Measurements from ENCODE around the gene FRMD4B.
A peak's percentile ranks its signal among the peaks of the same experiment; 100 is the strongest.

The FRMD4B gene

DNA sequence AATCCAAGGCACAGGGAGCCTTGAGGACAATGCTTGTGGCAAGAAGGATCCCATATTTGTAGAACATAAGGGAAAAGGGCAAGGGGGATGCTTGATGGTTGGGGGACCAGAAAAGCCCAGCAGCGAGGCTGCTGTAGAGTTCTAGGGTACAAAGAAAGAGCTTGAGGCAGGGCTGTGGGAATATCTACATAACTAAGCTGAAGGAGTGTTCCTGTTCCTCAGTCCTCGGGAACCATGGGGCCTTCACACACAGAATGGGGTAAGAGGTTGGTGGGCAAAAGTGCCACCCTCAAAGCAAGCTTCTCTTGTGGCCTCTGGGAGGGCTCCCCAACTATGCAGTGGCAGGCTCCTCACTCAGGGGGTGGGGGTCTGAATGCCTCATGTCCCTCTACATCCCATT, 6.5 kb upstream of the FRMD4B start:
- Mint-ChIP-seq H3K4me1 (no peaks in the 10 kb centered on the region), H3K36me3 (ENCODE audit: insufficient read depth) (no peaks in the 10 kb centered on the region), H3K9me3 (no peaks in the 10 kb centered on the region), H3K27me3 (peaks cover 50% of the 10 kb centered on the region), H3K27ac (ENCODE audit: low read depth) (no peak overlapping the region), H3K4me3 (no peak overlapping the region)
- DNase-seq (ENCODE audit: low spot score in 2 of 2) = no peak
- ATAC-seq (replicated peaks; ENCODE audit: extremely low read depth, poor library complexity, severe bottlenecking) = no peak

DNA sequence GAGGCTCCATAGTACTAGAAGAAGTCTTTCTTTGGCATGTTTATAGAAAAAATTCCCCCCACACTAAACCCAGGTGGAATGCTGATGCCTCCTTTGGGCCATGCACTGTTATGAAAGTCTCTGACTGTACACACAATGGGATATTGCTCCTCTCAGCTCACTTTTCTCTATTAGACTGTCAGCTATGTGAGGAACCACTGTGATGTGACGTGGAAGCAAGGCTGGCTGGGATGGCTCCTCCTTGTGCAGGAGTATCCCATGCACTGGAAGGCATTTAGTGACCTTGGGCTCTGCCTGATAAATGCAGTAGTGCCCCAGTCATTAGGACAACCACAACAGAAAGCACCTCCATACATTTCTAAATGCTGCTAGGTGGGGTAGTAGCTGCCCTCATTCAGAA, 5.7 kb upstream of the FRMD4B start:
- Mint-ChIP-seq H3K27me3 (peaks cover 53% of the 10 kb centered on the region), H3K4me3 (no peak overlapping the region), H3K4me1 (peaks cover under 1% of the 10 kb centered on the region), H3K36me3 (ENCODE audit: insufficient read depth) (no peaks in the 10 kb centered on the region), H3K27ac (ENCODE audit: low read depth) (no peak overlapping the region), H3K9me3 (no peaks in the 10 kb centered on the region)
- ATAC-seq (replicated peaks; ENCODE audit: extremely low read depth, poor library complexity, severe bottlenecking) (no peak), DNase-seq (ENCODE audit: low spot score in 2 of 2) (no peak)

DNA sequence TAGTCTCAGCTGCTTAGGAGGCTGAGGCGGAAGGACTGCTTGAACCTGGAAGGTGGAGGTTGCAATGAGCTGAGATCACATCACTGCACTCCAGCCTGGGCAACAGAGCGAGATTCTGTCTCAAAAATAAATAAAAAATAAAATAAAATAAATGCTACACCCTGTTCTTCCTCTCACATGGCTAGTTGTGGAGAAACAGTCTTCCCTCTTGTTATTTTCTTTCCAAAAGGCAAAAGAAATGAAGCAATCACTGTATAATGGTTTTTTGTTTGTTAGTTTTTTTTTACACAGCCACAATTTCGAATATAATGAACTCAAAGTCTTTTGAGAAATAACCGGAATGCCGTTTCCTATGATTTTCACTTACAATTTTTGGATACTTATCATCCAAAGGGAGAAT, 4.9 kb upstream of the FRMD4B start:
- DNase-seq (ENCODE audit: low spot score in 2 of 2) (no peak), ATAC-seq (replicated peaks; ENCODE audit: extremely low read depth, poor library complexity, severe bottlenecking) (no peak)
- H3K4me1 Mint-ChIP-seq = peaks cover 8% of the 10 kb centered on the region
- peaks cover 60% of the 10 kb centered on the region for H3K27me3 Mint-ChIP-seq
- no peaks in the 10 kb centered on the region for H3K9me3 Mint-ChIP-seq
- H3K27ac Mint-ChIP-seq (ENCODE audit: low read depth) = no peak overlapping the region
- peaks cover 2% of the 10 kb centered on the region for H3K36me3 Mint-ChIP-seq (ENCODE audit: insufficient read depth)
- no peak overlapping the region for H3K4me3 Mint-ChIP-seq

DNA sequence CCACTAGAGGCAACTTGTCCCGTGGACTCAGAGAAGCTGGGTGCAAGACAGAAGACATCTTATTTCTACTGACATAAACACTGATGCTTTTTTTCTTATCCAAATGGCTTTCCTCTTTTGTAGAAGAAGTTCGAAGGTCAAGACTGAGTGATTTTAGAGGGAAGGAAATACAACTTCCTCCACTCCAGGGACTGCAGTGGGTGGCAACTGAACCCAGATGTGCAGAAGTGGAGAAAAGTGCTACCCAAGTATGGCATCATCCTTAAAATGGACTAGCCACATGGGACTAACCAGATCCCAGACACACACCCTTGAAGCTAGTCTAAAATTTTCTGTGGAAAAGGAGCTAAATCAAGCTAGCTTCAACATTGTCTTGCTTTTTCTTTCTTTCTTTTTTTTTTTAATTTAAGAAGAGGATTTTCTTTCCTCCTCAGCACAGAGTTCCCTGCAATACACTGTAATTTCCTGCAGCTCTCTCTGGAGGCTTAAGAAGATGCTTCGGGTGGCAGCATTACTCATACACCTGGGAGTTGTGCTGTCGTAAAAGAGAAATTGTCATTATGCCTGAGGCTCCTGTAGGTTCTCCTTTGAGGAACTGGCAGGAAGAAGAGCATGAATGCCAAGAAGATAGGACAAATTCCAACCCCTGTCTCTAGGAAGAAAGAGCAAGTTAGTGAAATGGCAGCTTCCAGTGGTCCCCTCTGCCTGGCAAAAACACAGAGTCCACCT, 3.8 kb upstream of the FRMD4B start:
- Mint-ChIP-seq H3K36me3 (ENCODE audit: insufficient read depth) (peaks cover 2% of the 10 kb centered on the region), H3K9me3 (no peaks in the 10 kb centered on the region), H3K4me3 (no peak overlapping the region), H3K27ac (ENCODE audit: low read depth) (no peak overlapping the region), H3K27me3 (peaks cover 68% of the 10 kb centered on the region), H3K4me1 (peaks cover 8% of the 10 kb centered on the region)
- ATAC-seq (replicated peaks; ENCODE audit: extremely low read depth, poor library complexity, severe bottlenecking) = no peak
- DNase-seq (ENCODE audit: low spot score in 2 of 2) = no peak

DNA sequence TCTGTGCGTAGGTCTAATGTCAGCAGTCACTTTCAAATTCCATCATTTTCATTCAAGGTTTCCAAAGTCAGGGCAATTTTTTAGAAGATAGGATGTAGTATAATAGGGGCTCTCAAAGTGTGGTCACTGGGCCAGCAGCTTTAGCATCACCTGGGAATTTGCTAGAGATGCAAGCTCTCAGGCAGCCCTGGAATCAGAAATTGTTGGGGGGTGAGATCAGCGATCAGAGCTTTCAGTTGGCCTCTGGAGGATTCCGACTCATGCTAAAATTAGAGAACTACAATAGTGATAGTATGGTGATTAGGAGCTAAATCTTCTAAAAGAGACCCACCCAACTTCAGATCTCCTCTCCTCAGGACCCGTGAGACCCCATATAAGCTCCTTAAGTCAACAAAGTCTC, 2.4 kb upstream of the FRMD4B start:
- no peak overlapping the region for H3K4me3 Mint-ChIP-seq
- H3K9me3 Mint-ChIP-seq = no peaks in the 10 kb centered on the region
- H3K27me3 Mint-ChIP-seq = peaks cover 76% of the 10 kb centered on the region
- DNase-seq (ENCODE audit: low spot score in 2 of 2) = no peak
- peaks cover 2% of the 10 kb centered on the region for H3K36me3 Mint-ChIP-seq (ENCODE audit: insufficient read depth)
- no peak overlapping the region for H3K27ac Mint-ChIP-seq (ENCODE audit: low read depth)
- ATAC-seq (replicated peaks; ENCODE audit: extremely low read depth, poor library complexity, severe bottlenecking) = no peak
- H3K4me1 Mint-ChIP-seq = peaks cover 8% of the 10 kb centered on the region

DNA sequence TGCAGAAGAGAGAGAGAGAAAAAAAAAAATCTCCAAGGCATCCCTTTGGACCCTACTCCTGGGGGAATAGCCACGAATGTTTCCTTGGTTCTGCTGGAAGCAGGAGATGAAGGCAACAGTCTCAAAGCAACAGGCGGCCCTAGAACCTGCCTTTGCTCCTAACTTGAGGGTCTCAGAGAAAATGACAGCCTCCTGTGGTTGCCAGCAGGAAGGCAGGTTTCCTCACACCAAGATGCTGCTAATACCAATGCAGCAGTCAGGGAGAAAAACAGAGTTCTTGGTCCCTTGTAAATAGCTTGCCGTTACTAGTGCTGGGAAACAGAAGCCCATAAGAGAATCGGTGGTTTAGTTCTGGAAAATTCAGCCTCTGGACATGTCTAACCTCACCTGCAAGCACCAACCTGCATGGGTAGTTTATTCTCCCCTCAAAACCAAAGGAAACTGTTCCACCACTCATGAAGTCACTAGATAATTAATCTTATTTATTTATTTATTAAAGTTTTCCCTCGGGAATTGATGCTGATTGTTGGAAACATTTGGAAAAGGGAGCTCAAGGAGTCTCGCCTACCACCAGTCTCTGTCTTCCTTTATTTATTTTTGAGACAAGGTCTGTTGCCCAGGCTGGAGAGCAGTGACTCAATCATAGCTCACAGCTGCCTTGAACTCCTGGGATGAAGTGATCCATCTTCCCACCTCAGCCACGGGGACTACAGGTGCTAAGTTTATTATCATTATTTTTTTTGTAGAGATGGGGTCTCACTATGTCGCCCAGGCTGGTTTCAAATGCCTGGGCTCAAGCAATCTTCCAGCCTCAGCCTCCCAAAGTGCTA, 883 bp upstream of the FRMD4B start:
- no peak overlapping the region for H3K27ac Mint-ChIP-seq (ENCODE audit: low read depth)
- peak overlapping the region; percentile 79 for H3K4me3 Mint-ChIP-seq
- DNase-seq (ENCODE audit: low spot score in 2 of 2) = no peak
- ATAC-seq (replicated peaks; ENCODE audit: extremely low read depth, poor library complexity, severe bottlenecking) = peak; percentile 25
- peaks cover 61% of the 10 kb centered on the region for H3K27me3 Mint-ChIP-seq
- no peaks in the 10 kb centered on the region for H3K9me3 Mint-ChIP-seq
- peaks cover 8% of the 10 kb centered on the region for H3K4me1 Mint-ChIP-seq
- H3K36me3 Mint-ChIP-seq (ENCODE audit: insufficient read depth) = peaks cover 2% of the 10 kb centered on the region

DNA sequence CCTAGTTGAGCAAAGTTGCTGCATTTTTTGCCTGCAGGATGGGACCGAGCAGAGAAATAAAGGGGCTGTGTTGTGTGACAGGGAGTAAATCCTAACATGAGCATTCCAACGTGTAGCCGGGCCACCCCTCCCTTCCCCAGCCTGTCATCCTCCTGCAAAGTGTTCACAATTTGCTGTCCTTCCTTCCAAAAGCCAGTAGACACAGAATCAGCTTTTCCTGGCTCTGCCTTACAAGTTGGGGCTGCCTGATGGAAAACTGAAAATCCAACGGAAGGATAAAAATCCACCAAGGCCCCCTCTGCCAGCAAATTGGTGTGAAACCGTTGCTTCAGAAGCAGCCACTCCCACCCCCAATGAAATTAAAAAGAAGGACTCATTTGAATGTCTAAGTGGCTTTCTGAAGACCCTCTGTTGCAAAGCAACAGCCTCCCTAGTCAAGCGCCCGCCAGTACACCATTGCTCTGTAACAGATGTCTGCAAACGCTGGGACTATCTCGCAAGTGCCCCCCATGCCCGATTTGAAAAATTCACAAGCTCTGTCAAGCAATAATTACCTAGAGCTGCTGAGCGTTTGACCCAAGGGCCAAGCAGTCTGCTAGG, 665 bp downstream of the FRMD4B start:
- ATAC-seq (replicated peaks; ENCODE audit: extremely low read depth, poor library complexity, severe bottlenecking) = no peak

DNA sequence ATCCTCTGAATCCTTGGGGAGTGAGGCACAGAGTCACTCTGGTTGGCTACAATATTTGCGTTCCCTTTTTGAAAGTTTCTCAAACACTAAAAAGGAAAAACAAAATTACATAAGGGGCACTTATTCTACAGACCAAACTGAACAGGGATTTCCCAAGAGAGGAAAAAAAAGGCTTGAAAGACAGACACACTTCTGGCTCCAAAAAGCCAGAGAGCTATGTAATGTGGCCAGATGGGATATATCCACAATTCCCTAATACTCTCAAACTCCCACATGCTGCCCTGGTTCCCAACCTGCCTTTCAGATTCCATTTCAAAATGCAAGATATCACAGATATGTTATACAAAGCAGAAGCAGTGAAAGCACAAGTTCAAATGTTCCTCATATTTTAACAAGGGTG, 1.6 kb downstream of the FRMD4B start:
- Mint-ChIP-seq H3K4me3 (peak overlapping the region; percentile 79), H3K27ac (ENCODE audit: low read depth) (no peak overlapping the region), H3K36me3 (ENCODE audit: insufficient read depth) (peaks cover 2% of the 10 kb centered on the region), H3K27me3 (peaks cover 42% of the 10 kb centered on the region), H3K9me3 (no peaks in the 10 kb centered on the region), H3K4me1 (peaks cover 8% of the 10 kb centered on the region)
- DNase-seq (ENCODE audit: low spot score in 2 of 2) = no peak
- no peak for ATAC-seq (replicated peaks; ENCODE audit: extremely low read depth, poor library complexity, severe bottlenecking)

More for the DNA sequence above, 665 bp downstream of the FRMD4B start:
- H3K36me3 Mint-ChIP-seq (ENCODE audit: insufficient read depth) = peaks cover 2% of the 10 kb centered on the region
- DNase-seq (ENCODE audit: low spot score in 2 of 2) = no peak
- no peaks in the 10 kb centered on the region for H3K9me3 Mint-ChIP-seq
- peaks cover 8% of the 10 kb centered on the region for H3K4me1 Mint-ChIP-seq
- peak overlapping the region; percentile 79 for H3K4me3 Mint-ChIP-seq
- H3K27ac Mint-ChIP-seq (ENCODE audit: low read depth) = no peak overlapping the region
- H3K27me3 Mint-ChIP-seq = peaks cover 51% of the 10 kb centered on the region

DNA sequence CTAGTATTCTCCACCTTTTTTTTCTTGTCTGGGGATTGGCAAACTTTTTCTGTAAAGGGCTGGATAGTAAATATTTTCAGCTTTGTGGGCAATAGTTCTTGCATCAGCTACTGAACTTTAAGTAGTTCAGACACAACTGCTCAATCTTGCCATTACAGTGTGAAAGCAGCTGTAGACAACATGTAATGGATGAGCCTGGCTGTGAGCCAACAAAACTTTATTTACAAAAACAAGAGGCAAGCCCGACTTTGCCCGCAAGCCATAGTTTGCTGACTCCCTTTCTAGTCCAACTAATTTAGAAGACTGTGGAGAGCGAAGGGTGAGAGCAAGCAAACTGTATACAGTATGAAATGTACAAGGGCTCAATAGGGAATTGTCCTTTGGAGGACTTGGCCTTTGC, 6.2 kb downstream of the FRMD4B start:
- Mint-ChIP-seq H3K36me3 (ENCODE audit: insufficient read depth) (no peaks in the 10 kb centered on the region), H3K4me1 (no peaks in the 10 kb centered on the region), H3K27ac (ENCODE audit: low read depth) (no peak overlapping the region), H3K27me3 (peaks cover 8% of the 10 kb centered on the region), H3K9me3 (no peaks in the 10 kb centered on the region), H3K4me3 (no peak overlapping the region)
- ATAC-seq (replicated peaks; ENCODE audit: extremely low read depth, poor library complexity, severe bottlenecking) = no peak
- DNase-seq (ENCODE audit: low spot score in 2 of 2) = no peak

DNA sequence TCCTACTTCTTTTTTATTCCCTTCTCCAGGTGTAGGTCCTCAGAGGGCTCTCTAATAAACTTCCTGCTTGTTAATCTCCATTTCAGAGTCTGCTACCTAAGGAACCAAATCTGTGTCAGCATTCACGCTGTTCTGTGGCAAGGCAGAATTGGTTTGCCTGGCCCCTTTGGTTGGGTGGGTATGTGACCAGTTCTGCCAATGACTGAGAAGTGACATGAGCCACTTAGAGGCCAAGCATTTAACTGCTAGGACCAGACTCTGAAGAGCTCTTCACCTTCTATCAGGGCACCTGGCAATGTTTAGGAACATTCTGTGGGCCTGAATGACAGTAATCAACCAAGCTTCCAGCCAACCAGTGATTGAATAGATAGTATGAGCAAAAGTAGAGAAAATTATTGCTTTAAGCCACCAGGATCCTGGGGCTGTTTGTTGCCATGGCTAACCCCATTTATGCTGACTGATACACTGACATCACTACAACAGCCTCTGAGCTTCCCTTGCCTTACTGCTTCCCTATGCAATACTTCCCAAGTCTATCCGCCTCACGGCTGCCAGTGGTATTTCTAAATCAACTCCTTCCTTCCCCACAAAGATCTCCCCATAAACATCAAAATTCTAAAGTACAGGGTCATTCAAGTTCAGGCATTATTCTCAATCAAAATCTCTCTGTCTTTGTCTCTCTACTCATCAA, 7.6 kb downstream of the FRMD4B start:
- H3K27ac Mint-ChIP-seq (ENCODE audit: low read depth) = no peak overlapping the region
- no peaks in the 10 kb centered on the region for H3K4me1 Mint-ChIP-seq
- H3K9me3 Mint-ChIP-seq = no peaks in the 10 kb centered on the region
- H3K4me3 Mint-ChIP-seq = no peak overlapping the region
- no peak for DNase-seq (ENCODE audit: low spot score in 2 of 2)
- no peaks in the 10 kb centered on the region for H3K27me3 Mint-ChIP-seq
- no peak for ATAC-seq (replicated peaks; ENCODE audit: extremely low read depth, poor library complexity, severe bottlenecking)
- no peaks in the 10 kb centered on the region for H3K36me3 Mint-ChIP-seq (ENCODE audit: insufficient read depth)

DNA sequence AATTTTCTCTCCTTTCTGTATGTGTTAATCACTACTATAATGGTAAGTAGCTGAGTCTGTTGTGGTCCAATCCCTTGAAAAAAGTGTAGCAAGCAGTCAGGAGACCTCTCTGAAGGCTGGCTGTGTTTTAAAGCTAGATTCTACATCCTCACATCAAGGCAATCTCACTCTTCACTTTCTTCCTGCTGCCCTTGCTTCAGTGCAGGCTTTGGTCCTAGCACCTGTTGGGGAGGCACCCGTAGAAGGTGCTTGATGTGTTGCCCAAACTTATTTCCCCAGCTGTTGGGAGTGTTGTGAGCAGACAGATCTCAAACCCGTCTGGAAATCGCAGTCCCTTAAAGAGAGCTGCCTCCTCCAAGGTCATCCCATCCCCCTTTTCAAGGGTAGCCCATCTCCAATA, 8.6 kb downstream of the FRMD4B start:
- DNase-seq (ENCODE audit: low spot score in 2 of 2) = no peak
- H3K27ac Mint-ChIP-seq (ENCODE audit: low read depth) = no peak overlapping the region
- no peak for ATAC-seq (replicated peaks; ENCODE audit: extremely low read depth, poor library complexity, severe bottlenecking)
- H3K27me3 Mint-ChIP-seq = no peaks in the 10 kb centered on the region
- no peaks in the 10 kb centered on the region for H3K9me3 Mint-ChIP-seq
- no peaks in the 10 kb centered on the region for H3K36me3 Mint-ChIP-seq (ENCODE audit: insufficient read depth)
- no peaks in the 10 kb centered on the region for H3K4me1 Mint-ChIP-seq
- no peak overlapping the region for H3K4me3 Mint-ChIP-seq

DNA sequence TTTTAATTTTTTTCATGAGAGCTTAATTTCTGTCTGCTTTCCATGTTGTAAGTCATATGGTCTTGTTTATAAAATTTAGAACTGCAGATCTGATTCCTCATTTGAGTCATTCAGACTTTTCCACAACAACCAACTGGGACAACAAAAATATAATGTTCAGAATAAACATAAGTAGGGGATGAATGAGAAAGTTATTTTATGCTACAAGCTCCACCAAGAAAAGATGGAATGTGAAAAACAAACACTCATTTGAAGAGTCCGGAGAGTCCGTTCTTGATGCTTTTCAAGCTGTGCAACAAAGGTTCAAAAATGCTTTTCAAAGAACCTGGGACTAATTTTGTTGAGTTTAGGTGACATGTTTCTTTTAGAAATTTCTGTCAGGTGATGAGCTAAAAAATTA, 9.2 kb downstream of the FRMD4B start:
- Mint-ChIP-seq H3K36me3 (ENCODE audit: insufficient read depth) (no peaks in the 10 kb centered on the region), H3K4me3 (no peak overlapping the region), H3K9me3 (no peaks in the 10 kb centered on the region), H3K4me1 (peaks cover 5% of the 10 kb centered on the region), H3K27me3 (no peaks in the 10 kb centered on the region), H3K27ac (ENCODE audit: low read depth) (no peak overlapping the region)
- DNase-seq (ENCODE audit: low spot score in 2 of 2) (no peak), ATAC-seq (replicated peaks; ENCODE audit: extremely low read depth, poor library complexity, severe bottlenecking) (no peak)
